Right hindlimb (tissue), 1 donor: ENCODE results near the gene DBNL.

Experiments used
- DNase-seq: peaks from one replicate; pipeline ENCODE4 v3.0.0-alpha.2; 2018

The DBNL gene

DNA sequence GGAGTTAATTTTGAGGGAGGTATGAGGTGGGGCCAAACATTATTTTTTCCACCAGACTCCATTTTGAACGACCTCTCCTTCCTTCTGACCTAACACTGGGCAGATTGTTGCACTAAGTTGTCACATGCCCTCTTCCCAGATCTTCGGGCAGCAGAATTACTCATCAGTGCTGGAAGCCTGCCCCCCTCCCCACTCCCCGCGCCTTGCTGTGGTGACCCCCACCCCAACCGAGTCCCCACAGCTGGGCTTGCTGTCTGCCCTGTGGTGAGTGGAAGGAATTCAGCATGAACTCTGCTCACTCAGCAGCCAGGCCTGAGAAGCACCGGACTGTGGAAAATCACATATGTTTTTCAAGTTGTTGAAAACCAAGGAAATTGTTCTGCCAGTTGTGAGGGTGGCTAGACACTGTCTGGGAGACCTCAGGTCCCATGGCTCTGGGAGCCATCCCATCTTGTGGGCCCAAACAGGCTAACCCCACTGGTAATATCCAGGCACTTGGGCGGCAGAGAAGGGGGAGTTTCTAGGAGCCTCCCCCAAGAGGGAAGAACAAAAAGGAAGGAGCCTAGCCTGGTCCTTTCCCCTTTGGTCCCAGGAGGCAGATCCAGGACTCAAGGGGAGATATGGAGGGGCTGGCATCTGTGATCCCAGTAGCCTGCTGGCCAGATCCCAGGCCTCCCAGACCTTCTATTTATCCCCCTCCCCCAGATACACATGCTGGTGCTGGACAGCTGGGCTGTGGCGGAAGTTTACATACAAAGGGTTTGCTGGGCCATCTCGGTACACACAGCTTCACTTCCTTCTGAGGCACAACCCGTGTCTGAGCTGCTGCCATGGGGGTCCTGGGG is 56.2 kb downstream of the DBNL start:
- DNase-seq: peak; percentile 84

DNA sequence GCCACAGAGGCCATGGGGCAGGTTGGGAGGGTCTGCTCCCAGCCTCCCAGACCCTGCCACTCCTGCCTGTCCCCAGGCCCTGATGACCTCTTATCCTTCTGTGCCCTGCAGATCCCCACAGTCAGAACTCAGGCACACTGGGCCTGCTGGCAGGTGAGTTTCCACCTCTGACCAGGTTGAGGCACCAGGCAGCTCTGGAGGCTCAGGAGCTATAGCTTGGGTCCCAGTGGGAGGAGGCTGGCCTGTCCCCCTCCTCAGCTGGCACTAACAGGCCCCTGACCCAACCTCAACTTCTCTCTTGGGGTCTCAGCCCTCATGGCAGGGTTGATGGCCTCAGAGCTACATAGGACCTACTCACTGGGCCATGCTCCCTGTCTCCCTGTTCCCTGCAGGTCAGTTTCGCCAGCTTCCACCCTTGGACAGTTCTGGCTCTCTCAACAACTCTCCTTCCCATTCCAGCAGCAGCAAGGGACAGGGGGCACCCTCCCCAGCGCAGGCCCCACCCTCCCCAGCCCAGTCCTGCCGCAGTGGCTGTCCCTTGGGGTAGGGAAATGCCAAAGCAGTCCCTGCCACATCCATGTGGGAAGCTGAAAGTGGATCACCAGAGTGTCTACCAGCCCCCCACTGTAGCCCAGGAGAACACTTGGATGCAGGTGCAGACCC is 56.9 kb downstream of the DBNL start:
- DNase-seq: no peak

GRCh38 chr7:44101966-44102845 is 57.7 kb downstream of the DBNL start:
- no peak for DNase-seq

GRCh38 chr7:44102846-44103565 is 58.5 kb downstream of the DBNL start:
- no peak for DNase-seq

DNA sequence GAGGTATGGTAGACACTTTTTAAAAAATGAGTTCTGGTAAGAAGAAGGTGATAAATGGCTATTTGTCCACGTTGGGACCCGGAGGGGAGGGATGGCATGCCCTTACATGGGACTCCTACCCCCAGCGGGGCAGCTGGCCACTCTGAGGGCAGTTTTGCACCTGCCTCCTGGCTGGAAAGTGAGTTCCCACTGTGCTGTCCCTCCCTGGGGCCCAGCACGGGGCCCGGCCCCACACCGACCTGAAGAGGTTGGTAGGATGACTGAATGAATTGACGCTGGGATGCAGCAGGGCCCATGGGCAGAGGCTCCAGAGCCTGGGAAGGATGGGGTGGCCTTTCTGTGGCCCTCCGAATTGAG is 59.0 kb downstream of the DBNL start:
- DNase-seq: no peak

- DNase-seq: peak; percentile 80
Observed at GRCh38 chr7:44103923-44104859, 59.7 kb downstream of the DBNL start, which contains the start of gene AEBP1. AEBP1 (plus strand) TSS chr7:44104345; CDS start chr7:44104666, 321 bp downstream.

DNA sequence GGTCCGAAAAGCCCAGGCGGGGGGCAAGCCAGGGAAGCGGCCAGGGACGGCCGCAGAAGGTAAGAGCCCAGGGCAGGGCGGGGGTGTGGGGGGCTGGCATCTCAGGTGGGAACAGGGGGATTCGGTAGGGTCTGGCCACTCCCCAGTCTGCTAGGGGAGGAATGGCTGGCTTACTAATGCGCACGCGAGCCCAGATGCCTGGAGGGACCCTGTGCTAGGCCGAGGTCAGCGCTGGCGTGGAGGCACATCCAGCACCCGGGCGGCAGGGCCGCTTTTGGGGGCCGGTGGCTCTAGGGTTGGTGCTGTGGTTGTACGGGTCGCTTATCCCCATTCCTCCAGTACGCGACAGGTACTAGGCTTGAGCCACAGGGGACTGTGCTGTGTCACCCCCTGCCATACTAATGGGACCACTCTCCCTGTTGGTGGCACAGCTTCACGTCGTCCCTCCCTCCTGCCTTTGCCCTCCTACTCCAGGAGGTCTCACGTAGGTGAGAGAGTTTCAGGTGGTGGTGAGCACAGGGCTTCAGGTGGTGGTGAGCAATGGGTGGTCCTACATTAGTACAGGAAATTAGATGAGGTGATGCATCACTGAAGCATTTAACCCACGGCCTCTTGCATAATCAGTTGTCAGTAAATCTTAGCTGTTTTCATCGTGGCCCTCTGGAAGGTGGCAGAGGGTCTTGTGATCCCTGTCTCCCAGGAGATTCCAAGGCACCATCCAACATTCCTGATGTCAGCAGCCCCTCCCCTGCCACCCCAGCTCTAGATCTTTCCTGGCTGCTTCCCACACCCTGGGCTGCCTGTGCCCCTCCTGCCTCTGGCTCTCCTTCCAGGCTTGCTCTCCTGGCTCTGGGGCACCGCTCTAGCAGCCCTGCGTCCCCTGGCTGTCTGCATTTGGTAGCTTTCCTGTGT is 60.6 kb downstream of the DBNL start:
- peak; percentile 62 for DNase-seq

DNA sequence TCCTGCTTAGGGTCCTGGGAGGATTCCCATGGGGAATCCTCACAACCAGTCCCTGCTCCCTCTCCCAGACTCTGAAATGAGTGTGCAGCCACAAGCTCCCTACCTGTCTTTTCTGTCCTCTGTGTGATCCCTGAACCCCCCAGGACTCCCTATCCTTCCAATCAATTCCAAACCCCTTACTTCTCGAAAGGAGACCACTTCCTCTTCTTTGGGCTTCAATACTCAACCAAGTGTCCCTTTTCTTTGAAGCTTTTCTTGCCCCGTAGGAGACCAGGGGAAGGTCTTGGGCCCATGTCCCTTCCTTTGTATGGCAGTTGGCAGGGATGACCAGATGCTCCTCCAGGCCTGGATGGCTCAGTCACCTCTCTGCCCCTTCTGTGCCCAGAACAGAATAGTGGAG is 61.3 kb downstream of the DBNL start:
- no peak for DNase-seq

DNA sequence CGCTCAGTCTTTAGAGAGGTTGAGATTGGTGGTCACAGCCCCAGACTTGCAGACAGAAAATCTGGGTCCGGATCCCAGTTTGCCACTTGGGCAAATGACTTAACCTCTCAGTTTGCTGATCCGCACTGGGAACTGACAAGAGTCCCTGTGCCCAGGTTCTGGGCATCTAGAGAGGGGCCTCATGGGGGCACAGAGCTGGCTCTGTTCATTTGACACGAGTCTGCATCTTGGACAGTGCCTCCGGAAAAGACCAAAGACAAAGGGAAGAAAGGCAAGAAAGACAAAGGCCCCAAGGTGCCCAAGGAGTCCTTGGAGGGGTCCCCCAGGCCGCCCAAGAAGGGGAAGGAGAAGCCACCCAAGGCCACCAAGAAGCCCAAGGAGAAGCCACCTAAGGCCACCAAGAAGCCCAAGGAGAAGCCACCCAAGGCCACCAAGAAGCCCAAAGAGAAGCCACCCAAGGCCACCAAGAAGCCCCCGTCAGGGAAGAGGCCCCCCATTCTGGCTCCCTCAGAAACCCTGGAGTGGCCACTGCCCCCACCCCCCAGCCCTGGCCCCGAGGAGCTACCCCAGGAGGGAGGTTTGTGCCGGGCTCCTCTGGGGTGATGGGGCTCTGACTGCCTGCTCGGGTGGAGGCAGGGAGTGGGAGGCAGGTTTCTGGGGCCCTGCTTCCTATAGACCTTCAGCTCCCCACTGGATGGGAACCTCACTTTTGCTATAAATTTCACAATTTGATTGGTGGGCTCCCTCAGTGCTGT is 62.0 kb downstream of the DBNL start:
- no peak for DNase-seq

DNA sequence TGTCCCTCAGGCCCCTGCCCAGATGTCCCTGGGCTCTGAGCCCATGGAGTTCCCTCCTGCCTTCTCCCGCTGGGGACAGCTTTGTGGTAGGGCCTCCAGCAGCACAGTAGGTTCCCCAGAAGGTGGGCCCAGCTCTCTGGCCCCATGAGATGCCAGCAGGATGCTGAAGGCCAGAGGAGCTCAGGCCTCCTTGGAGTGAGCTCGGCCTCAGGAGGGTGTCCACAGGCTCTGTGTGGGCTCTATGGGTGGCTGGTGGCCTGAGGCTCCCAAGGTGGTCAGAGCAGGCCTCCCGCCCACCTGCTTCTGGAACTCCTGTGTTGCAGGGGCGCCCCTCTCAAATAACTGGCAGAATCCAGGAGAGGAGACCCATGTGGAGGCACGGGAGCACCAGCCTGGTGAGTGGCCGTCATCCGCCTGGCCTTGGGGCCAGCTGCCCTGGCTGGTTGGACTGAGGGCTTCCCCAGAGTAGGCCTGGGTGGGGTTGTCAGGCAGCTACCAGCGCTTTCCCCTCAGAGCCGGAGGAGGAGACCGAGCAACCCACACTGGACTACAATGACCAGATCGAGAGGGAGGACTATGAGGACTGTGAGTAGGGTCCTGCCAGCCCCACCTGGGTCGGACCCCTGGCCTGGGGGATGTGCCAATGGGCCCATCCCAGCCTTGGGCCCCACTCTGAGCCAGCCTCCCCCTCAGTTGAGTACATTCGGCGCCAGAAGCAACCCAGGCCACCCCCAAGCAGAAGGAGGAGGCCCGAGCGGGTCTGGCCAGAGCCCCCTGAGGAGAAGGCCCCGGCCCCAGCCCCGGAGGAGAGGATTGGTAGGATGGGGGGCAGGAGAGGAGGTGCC is 62.8 kb downstream of the DBNL start:
- no peak for DNase-seq

GRCh38 chr7:44107961-44108767 is 63.7 kb downstream of the DBNL start:
- DNase-seq: no peak

GRCh38 chr7:44108768-44109750 is 64.6 kb downstream of the DBNL start:
- DNase-seq: no peak

GRCh38 chr7:44109991-44110390 is 65.5 kb downstream of the DBNL start:
- DNase-seq: no peak

DNA sequence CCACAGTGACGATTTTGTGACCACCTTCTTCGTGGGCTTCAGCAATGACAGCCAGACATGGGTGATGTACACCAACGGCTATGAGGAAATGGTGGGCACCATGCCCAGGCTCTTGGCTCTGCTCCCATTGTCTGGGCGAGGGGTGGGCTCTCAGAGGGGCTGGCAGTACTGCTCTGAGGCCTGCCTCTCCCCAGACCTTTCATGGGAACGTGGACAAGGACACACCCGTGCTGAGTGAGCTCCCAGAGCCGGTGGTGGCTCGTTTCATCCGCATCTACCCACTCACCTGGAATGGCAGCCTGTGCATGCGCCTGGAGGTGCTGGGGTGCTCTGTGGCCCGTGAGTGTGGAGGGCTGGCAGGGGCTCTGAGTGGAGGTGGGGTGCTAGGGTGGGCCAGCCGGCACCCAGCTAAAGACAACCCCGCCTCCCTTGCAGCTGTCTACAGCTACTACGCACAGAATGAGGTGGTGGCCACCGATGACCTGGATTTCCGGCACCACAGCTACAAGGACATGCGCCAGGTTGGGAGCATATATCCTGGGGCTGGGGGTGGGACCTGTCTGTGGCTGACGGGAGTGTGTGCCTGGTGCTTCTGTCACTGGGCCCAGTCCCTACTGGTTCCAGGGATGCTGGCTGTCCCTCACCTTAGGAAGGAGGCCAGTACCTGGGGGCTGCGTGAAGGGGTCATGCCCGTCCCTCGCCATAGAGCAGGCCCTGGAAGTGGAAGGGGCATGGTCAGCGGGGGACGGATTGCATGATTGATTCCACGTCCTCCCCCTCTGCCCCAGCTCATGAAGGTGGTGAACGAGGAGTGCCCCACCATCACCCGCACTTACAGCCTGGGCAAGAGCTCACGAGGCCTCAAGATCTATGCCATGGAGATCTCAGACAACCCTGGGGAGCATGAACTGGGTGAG is 66.5 kb downstream of the DBNL start:
- DNase-seq: no peak
